ENCODE data around the gene VEGFB.

DNA sequence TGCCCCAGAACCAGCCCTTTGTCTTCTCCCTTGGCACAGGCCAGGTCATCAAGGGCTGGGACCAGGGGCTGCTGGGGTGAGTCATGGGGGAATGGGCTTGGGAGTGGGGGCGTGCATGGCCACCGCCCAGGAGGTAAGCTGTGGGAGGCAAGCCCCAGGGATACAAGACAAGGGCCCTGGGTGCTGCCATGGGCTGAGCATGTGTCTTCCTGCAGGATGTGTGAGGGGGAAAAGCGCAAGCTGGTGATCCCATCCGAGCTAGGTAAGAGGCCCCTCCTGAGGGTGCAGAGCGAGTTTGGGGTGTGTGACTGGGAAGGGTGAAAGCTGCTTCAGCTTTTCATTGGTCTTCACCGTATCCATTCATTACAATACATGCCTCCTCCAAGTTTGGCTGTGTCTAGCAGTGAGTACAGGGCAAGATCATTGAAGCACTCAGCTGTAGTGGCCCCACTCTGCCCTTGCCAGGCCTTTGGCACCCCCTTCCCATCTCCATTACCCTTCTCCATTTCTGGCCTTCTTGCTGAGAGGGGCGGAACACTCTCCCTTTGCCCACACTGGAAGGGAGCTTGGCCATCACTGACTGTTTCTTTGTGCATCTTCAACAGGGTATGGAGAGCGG, 9.0 kb downstream of the VEGFB start:
- no peak for TF ChIP-seq YY1 (IDR thresholded peaks at IDR 0.05; ENCODE audit: insufficient read depth, insufficient read length)
- no peak for TF ChIP-seq ZNF274 (IDR thresholded peaks at IDR 0.05; ENCODE audit: low read depth, low read length)
- no peak for TF ChIP-seq SUZ12 (IDR thresholded peaks at IDR 0.05; ENCODE audit: extremely low read depth, insufficient read depth, insufficient read length)

All from NT2/D1 (cell line).